ENCODE results near the gene NDUFS8.

Gene NDUFS8

DNA sequence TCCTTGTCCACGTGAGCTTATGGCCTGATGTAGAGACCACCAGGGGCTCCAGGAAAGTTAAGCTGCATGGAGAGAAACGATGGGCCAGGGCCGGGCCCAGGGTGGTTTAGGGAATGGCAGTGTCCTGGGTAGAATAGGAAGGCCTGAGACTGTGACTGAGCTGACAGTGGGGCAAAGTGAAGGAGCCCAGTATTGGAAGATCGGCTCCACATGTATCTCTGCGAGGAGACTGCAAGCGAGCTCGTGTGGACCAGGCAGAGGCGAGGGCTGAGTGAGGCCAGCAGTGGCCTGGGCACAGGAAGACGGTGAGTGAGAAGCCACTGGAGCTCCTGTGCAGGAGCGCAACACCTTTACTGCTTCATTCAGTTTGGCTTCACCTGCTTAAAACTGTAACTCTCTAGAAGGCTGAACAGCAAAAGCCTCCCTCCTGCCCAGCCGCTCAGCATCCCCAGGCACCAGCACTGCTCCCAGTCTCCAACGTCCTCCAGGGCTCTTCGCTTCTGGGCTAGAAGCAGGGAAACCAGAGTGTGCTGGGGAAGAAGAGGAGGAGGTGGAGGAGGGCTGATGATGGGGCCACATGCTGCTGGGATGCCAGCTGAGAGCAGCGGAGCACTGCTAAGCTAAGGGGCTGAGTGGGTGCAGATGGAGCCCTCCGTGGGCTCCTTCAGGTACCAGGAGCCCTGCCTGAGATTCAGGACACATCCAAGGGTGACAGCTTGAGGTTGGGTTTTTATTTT lies 21.8 kb downstream of the NDUFS8 start:
- no peak for DNase-seq

DNA sequence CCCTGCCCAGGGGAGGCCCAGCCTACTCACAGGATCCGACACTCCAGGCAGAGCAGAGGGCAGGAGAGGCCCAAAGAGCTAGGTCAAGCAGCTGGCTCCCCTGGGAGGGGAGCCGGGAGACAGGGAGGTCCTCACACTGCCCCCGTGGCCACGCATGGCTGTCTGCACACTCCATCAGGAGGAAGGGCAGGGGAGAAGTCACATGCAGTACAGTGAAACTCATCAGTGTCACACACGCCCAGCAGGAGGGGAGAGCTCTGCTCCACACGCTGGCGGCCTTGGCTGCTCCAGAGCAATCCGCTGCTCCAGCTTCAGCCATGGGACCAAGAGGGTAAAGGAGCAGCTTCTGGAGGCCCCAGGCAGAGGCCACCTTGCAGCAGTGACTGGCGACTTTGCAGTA lies 22.6 kb downstream of the NDUFS8 start:
- DNase-seq = no peak

DNA sequence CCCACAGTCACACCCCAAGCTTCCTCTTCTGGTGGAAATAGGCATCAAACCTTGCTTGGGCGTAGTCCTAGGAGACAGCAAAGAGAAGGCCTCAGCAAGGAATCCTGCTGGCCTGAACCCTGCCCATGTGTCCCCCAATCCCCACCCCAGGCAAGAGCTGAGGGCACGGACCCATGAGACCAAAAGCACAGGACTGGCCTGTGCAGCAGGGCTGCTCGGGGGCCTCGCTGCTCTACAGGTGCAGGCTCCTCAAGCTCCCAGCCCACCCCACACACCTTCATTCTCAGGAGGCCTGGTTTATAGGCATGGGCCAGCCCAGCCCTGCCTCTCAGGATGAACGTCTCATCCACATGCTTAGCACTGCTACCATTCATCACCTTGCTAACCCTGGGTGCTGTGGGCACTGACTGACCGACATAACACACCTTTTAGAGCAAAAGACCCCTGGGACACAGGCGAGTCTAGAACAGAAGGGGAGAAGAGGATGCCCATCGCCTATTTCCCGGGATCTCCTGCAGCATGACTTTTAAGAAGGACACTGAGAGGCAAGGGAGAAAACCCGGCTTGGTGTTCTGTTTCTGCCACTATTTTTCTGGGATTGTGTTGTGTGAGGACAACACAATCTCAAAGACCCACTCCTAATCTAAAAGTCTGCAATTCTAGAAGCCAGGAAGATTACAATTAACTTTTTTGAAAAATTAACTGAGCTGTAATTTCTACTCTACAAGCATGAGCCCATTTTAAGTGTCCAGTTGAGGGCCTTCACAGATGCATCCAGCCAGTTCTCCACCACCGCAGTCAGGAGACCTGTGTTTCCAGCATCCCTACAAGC lies 23.7 kb downstream of the NDUFS8 start:
- no peak for DNase-seq

DNA sequence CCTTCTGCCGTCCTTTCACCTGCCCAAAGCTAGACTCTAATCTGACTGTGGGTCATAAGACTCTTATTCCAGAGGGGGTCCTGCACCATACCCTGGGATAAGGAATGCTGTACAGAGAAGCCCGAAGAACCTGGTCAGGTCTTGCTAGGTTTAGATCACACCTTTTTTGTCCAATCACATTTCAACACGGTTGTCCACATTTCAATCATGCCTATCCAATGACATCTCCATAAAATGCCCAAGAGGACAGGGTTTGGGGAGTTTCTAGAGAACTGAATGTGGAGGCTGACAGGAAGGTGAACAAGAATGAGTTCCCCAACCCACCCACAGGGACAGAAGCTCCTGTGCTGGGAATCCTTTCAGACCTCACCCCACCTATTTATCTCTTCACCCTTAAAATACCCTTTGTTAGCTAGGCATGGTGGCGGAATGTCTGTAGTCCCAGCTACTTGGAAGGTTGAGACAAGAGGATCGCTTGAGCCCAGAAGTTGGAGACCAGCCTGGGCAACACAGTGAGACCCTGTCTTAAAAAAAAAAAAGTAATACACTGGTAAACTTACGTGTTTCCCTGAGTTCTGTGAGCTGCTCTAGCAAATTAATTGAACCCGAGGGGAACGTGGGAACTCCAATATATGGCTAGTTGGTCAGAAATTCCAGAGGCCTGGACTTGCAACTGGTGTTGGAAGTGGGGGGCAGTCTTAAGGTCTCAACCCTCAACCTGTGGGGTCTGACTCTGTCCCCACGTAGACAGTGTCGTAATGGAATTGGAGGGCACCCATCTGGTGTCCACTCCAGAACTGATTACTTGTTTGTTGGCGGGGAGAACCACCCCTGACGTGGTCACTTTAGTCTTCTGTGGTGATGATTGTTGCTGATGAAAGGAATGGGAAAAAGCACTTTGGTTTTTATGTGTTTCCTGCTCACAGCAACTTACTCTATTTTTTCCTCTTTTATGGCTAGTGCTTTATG lies 26.1 kb downstream of the NDUFS8 start:
- no peak for DNase-seq

DNA sequence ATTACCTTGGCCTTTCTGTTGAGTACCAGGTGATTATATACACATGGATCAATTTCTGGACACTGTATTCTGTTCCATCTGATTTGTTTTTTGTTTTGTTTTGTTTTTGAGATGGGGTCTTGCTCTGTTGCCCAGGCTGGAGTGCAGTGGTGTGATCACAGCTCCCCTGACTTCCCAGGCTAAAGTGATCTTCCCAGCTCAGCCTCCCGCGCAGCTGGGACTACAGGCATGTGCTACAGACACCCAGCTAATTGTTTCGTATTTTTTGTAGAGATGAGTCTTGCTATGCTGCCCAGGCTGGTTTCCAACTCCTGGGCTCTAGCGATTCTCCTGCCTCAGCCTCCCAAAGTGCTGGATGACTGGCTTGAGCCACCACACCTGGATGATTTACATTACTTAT lies 27.3 kb downstream of the NDUFS8 start:
- no peak for DNase-seq

DNA sequence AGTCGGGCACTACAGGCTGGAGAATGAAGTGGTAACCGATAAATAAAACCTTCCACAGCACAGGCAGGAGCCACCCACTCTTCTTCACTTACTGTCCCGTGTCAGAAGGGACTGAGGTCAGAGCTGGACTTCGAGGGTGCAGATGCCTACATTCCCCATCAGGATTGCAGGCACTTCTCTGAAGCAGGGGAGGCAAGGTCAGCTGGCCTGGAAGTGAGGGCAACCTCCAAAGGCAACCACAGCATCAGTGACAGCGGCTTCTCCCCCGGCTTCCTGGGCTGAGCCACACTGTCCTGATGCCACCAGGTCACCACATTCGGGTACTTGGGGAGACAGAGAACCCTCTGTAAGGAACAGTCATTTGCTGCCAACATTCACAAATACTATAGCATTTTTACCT lies 31.0 kb downstream of the NDUFS8 start:
- no peak for DNase-seq

DNA sequence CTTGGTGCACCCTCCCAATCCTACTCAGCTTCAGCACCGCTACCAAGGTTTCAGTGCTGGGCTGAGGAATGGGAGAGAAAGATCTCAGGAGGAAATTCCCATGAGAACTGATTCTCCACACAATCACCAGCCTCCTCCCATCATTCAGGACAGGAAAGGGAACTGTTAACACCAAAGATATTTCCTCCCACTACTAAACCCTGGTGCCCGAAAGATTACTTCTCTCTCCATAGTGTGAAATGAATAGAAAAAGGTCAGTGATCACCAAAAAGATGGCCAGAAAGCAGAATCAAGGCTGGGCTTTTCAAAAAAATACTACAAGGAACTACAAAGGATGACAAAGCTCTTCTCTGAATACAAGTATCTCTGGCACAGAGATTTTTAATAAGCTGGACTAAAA lies 34.4 kb downstream of the NDUFS8 start:
- DNase-seq = no peak

DNA sequence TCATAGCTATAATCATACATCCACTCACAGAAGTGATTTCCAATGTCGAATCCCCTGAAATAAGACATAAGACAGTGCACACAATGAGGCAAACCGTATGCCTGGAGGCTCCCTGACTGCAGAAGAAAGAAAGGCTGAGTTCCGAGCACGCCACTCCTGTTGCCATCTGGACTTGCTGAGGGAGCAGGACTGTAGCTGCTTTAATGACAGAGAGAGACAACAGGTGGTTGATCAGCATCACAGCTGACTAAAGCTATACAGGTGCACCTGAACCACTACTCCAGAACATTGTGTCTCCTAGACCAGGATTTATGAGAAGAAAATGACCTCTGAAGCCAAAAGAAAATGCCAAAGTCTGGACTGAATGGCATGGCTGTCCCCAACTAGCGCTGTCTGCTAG lies 35.4 kb downstream of the NDUFS8 start:
- DNase-seq = no peak

DNA sequence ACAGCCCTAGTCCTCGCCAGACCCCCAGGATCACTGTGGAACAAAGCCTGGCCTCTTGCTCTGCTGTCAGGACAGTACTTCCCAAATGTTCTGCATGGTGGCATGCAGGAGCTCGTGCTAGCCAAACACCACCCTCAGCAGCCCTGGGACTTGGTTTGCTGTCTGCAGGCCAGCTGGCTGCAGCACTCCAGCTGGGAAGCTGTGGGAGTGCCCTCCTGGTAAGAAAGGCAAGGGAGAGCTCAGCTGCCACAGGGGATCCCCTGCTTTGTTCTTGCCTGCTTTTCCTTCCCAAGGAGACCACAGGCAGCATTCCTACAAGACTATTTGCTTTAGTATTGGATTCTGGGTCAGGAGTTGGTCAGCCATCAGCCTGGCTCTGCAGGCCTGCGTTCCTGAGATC lies 36.3 kb downstream of the NDUFS8 start:
- no peak for DNase-seq

DNA sequence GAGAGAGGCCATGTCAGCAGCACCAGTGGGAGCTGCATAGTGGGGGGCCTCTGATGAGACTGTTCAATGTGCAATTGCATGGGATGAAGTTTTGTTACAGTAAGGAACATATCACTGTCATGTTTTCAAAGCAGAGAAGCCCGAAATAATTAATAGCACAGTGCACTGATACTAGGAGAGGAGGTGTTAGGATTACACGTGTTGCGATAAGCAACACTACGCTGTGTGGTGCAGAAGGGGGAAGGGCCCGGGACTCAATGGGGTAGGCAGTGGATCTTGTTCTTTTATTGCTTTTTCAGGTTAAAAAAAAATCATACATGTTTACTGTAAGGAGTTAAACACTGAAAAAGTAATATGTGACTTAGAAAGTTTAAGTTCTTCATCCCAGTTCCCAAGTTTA lies 37.5 kb downstream of the NDUFS8 start:
- no peak for DNase-seq

DNA sequence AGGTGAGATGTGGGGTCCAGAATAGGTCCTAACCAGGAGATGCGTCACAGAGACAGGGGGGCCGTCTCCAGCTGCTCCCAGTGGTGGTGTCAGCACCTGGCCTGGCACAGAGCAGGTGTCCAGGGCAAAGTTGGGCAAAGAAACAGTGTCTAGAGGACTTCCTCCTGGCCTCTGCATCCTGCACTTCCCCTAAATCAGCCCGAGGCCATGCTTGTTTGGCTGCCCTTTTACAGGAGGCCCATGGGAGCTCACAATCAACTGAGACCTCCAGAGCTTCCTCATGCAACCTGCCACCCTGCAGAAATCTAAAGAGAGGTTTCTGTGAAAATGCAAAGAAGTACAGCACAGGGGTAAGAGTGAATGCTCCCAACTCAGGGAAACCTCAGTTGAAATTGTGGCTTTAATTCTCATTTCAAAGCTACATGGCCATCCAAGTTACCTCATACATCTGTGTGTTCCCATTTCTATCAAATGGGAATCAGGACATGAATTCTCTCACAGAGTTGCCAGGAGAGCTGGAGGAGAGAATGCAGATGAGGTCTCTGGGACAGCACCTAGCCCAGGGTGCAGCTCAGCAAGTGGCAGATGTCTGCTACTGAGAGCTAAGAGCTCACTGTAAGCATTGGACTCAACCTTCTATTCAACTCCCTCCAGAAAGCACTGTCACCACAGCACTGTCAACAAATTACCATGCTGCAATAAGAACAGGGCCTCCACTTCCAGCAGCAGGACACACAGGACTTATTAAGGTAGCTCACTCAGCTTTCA lies 41.0 kb downstream of the NDUFS8 start:
- no peak for DNase-seq

DNA sequence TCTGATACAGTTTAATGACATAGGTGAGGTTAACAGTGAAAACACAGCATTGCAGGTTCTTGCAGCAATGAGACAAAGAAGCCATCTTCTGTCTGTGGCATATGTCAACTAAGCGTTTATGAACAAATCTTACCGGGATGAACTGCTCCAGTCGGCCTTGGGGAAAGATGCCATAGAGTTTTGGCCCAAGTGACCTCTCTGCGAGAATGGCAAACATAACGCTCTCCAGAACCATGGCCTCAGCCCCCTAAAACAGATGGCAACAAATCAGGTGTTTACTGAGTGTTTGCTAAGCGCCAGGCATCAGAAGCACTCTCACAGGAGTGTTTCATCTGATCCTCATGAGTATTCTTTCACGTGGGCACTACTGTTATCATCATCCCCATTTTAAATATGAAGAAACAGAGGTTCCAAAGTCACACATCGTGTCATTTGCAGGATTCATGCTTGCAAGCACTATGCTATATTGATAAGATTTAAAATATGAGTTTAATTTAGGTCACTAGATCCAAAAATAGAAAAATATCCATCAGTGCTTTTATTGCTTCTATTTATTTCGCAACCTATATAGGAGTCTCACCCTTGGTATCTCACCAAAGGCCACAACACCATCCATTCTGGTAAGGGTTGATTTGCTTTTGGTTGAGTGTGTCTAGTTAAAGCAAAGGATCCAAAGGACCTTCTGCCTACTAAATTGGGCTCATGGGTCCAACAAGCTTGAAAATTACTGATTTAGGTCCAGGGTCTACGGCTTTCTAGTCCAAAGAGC lies 44.3 kb downstream of the NDUFS8 start:
- no peak for DNase-seq

DNA sequence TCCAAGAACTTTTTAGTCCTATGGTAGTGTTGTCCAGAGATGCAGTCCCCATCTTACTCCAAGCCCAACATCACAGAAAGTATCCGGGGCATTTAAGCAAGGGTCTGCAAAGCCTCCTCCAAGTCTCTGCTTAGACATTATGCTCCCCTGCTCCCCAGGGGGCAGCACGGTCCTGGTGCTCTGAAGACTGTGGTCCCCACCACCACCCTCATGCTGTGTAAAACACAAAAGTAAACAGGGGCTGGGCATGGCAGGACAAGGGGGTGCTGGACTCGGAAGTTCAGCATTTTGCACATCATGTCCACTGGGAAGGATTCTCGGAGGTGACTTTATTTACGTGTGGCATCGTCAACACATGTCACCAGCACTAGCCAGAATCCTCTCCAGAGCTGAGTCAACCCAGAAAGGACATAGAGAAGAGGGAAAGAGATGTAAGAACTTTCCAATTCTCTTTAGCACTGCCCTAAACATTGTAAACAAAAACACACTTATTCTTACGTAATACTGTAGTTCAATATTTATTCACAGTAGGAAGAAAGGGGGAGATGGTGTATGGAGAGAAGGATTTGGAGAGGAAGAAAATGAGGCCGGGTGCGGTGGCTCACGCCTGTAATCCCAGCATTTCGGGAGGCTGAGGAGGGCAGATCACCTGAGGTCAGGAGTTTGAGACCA lies 46.0 kb downstream of the NDUFS8 start:
- no peak for DNase-seq

DNA sequence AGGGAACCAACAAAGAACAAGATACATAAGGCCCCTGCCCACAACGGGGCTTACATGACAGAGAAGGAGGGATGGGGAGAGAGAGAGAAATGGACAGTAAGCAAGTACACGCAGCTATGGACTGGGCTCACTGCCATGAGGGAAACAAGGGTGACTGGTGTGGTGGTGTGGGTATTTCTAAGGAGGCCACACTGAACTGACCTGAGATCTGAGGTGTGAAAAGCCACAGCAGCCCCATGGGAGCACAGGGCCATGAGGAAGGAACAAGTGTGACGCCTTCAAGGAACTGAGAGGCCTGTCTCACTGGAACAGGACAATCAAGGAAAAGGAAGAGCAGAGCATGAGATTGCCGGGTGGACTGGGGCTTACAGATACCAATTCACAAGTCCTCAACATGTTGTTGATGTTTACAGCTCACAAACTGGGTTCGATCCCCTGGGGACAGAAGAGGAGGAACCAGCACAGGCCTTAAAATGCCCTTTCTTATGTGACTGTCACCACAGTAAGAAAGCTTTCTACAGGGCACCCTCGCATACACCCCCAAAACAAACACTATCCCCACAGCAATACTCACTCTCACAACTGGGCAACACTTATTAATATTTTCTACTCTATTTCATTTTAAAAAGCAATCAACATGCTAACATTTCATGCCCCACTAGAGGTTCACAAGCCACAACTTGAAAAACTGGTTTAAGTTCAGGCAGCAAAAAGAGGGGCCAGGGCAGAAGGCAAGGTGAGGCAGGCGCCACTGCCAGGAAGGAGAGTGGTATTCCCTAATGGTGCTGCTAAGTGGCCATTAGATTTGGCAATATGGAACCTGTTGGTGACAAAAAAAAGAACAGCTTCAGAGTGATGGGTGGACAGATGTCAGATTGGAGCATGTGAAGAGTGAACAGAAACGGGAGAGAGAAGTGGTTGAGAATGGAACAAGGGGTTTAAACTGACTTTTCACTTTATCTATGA lies 47.4 kb downstream of the NDUFS8 start:
- DNase-seq = no peak

DNA sequence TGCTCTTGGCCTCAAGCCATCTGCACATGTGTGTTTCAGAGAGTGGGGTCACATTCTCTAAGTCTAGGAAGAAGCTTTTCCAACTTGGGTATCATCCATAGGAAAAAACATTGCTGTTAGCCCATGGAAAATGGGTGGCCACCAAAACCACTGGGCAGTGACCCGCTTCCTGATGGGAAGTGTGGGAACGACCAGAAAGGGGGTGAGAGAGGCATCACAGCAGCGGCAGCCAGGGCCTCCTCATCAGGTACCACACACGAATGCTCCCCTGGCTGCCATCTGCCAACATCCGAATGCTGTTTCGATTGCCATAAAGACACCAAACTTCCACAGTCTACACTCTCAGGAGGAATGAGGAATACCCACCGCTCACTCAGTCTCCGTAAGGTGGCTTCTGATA lies 50.4 kb downstream of the NDUFS8 start:
- DNase-seq = no peak

DNA sequence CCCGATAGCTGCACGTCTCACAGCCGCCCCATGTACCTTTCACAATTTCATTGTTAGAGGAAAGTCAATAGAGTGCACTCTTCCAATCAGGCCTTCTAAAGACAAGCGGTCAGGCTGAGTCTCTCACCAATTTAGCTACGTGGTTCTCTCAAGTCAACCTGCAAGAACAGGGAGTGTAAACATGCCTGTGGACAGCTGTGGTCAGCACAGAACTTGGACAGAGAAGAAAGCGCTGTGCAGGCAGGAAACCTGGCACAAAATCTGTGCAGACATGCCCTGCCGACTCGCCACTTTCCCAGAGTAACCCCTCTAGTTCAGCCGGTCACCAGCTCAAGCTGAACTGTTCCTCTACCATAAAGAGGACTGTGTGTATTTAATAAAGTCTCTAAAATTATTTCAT lies 51.2 kb downstream of the NDUFS8 start:
- no peak for DNase-seq

DNA sequence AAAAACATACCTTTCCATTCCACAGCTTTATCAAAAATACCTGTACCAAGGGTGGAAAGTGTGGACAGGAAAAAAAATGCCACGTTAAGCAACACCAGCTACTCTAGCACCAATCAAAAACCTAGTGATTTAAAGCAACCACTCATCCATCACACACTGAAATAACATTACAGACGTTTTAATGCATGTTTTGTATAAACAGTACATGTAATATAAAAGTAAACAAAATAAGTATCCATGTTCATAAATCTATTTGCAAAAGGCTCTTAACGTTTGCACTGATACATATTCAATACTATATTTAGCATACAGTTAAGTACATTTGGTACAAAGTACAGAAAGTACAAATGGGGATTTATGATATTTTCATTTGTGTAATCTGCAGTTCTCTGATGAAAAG lies 52.0 kb downstream of the NDUFS8 start:
- DNase-seq = no peak

DNA sequence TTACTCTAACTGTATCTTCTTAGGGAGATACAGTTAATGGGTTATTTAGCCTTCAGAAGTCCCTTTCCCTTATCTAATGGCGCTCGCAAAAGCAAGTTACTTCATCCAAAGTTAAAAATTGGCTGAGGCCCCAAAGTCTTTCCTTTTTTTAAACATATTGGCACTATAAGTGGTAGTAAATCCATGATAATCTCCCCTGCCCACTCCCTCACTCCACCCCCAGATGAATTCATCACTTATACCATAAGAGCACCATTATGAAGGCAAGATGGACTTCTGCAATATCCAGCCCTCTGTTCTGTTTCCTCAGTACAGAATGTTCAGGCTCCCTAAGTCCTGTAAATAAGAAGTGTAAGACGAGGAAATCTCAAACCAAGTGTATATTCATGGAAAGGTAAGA lies 53.0 kb downstream of the NDUFS8 start:
- DNase-seq = no peak
